Measurements from ENCODE around the gene GPR152.

DNA sequence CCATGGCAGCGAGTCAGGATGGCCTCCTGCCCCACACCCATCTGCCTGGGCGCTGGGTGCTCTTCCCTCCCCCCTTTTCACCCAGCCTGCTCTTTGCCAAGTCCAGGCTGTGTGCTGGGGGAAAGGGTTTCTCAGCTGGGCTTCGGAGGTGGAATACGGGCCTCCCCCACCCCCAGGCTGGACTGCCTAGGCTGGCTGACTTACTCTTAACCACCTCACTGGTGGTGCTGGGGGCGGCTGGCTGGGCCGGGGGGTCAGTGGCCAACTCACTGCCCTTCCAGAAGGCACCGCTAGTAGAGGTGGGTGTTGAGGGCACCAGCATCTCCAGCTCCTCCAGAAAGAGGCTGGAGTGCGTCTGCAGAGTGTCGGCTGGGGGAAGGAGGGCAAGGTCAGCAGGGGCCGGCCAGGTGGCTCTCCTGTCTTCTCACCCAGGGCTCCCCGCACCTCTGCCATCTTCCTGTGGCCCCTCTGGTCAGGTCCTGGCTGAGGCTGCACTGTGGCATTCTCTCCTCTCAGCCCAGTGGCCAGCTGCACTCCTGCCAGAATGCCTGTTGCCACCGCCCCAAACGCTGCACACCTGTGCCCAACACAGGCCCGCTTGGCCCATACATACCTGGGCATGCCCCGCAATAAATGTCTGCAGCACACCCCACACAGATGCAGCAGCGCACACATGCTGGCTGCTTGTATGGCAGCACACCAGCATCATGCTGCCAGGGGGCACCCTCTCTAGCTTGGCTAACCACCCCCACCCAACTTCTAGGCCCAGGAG lies 42.9 kb upstream of the GPR152 start:
- no peak for TF ChIP-seq POLR2A (IDR thresholded peaks at IDR 0.05)
- TF ChIP-seq, protein P1, sequence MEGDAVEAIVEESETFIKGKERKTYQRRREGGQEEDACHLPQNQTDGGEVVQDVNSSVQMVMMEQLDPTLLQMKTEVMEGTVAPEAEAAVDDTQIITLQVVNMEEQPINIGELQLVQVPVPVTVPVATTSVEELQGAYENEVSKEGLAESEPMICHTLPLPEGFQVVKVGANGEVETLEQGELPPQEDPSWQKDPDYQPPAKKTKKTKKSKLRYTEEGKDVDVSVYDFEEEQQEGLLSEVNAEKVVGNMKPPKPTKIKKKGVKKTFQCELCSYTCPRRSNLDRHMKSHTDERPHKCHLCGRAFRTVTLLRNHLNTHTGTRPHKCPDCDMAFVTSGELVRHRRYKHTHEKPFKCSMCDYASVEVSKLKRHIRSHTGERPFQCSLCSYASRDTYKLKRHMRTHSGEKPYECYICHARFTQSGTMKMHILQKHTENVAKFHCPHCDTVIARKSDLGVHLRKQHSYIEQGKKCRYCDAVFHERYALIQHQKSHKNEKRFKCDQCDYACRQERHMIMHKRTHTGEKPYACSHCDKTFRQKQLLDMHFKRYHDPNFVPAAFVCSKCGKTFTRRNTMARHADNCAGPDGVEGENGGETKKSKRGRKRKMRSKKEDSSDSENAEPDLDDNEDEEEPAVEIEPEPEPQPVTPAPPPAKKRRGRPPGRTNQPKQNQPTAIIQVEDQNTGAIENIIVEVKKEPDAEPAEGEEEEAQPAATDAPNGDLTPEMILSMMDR (IDR thresholded peaks at IDR 0.05): no peak

All from right lobe of liver (tissue), 4 donors.